Naive B cell (primary cell): Measurements from ENCODE around the gene KCNE1. TPM values are rescaled to one million over a fixed set of nuclear protein-coding genes. Genes with fewer than 3 reads are reported as not detected.
"Not testable (repeated sequence)": the region's sequence is repeated elsewhere in the genome, so short reads cannot be mapped to it uniquely, and the experiment has no call there.

Source experiments
- ATAC-seq, 2 donors: fragments of 150-1000 bp; cut with Tn5 transposase; 2 replicates each; pipeline ENCODE4 v1.10.0; 2021; ENCODE audit warnings: low read depth in 2 of 2, mild to moderate bottlenecking in 2 of 2, moderate library complexity in 2 of 2
- DNase-seq: peaks from one replicate; pipeline ENCODE4 v3.0.0; 2022
- H3K27ac Mint-ChIP-seq, 6 donors: one replicate each; pipeline ENCODE4 v1.8.0; 2020 to 2022; ENCODE audit warnings: mild to moderate bottlenecking in 6 of 6, mixed read lengths in 6 of 6, moderate library complexity in 5 of 6, inconsistent platforms in 2 of 6
- H3K27me3 Mint-ChIP-seq, 3 donors: one replicate each; pipeline ENCODE4 v1.8.0; 2021 to 2022; ENCODE audit warnings: mixed read lengths in 3 of 3, mild to moderate bottlenecking in 1 of 3
- H3K36me3 Mint-ChIP-seq, 2 donors: one replicate each; pipeline ENCODE4 v1.8.0; 2020 to 2022; ENCODE audit warnings: mixed read lengths in 2 of 2, inconsistent platforms in 1 of 2, mild to moderate bottlenecking in 1 of 2
- H3K4me1 Mint-ChIP-seq, 3 donors: one replicate each; pipeline ENCODE4 v1.8.0; 2020 to 2022; ENCODE audit warnings: mixed read lengths in 3 of 3, inconsistent platforms in 1 of 3, mild to moderate bottlenecking in 1 of 3, moderate library complexity in 1 of 3
- H3K4me3 Mint-ChIP-seq, 8 donors: one replicate each; pipeline ENCODE4 v1.8.0; 2020 to 2022; ENCODE audit warnings: mild to moderate bottlenecking in 8 of 8, mixed read lengths in 8 of 8, moderate library complexity in 8 of 8, inconsistent platforms in 2 of 8
- H3K9me3 Mint-ChIP-seq, 7 donors: one replicate each; pipeline ENCODE4 v1.8.0; 2020 to 2022; ENCODE audit warnings: mixed read lengths in 7 of 7, mild to moderate bottlenecking in 5 of 7, inconsistent platforms in 2 of 7, moderate library complexity in 1 of 7
- polyA plus RNA-seq, 6 donors: library from polyadenylated mRNA; unstranded; fragments of 300-500 nt; fragmentation: Illumina TruSeq; gene quantifications; one replicate each; pipeline ENCODE4 v1.2.3, GENCODE V29; 2021; ENCODE audit warnings: low read depth in 6 of 6

KCNE1 gene
- not detected for polyA plus RNA-seq

GRCh38 chr21:34511787-34512455 is at the start of gene KCNE1:
Gene KCNE1, minus strand, starts transcription at chr21:34512210. Its CDS starts 62,576 bp downstream, at chr21:34449634.
- DNase-seq (no peak), ATAC-seq (no peak)
- H3K36me3 Mint-ChIP-seq, result no peaks in the 10 kb centered on the region
- H3K4me1 Mint-ChIP-seq, result no peaks in the 10 kb centered on the region
- no peak within 1 kb of the TSS for H3K4me3 Mint-ChIP-seq
- no peak within 1 kb of the TSS for H3K27ac Mint-ChIP-seq
- H3K27me3 Mint-ChIP-seq, result no peaks in the 10 kb centered on the region
- no peaks in the 10 kb centered on the region for H3K9me3 Mint-ChIP-seq

DNA sequence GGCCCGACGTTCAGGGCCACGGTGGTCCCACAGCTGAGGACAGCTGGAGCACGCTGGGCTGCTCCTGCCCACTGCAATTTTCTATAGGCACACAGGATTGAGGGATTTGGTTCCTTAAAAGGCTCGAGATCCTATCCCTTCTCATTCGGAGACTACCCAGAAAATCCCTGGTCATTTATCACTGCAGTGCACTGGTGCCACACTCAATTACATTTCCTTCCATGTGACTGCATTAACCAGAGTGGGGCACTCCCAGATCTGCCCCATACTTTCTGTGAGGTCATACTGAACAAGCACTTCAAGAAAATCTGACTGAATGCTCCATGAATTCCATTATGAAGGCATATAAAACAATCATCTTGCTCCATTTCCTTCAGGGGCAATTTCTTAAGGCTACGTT is 49.8 kb upstream of the KCNE1 start:
- no peak for ATAC-seq
- no peak overlapping the region for H3K27ac Mint-ChIP-seq
- H3K4me3 Mint-ChIP-seq, result no peak overlapping the region
- DNase-seq, result no peak
- no peaks in the 10 kb centered on the region for H3K27me3 Mint-ChIP-seq
- peaks cover 7 to 18% of the 10 kb centered on the region in 2 donors for H3K36me3 Mint-ChIP-seq
- H3K4me1 Mint-ChIP-seq, result peaks cover 6 to 12% (median 7%) of the 10 kb centered on the region in 3 donors
- H3K9me3 Mint-ChIP-seq, result peaks cover 0 to 10% (median 7%) of the 10 kb centered on the region in 7 donors

- Mint-ChIP-seq H3K9me3 (peaks cover 0 to 10% (median 7%) of the 10 kb centered on the region in 7 donors), H3K4me3 (no peak overlapping the region), H3K27ac (no peak overlapping the region), H3K36me3 (peaks cover 7 to 18% of the 10 kb centered on the region in 2 donors), H3K4me1 (peaks cover 6 to 12% (median 7%) of the 10 kb centered on the region in 3 donors), H3K27me3 (no peaks in the 10 kb centered on the region)
- DNase-seq (no peak), ATAC-seq (no peak)
Observed at GRCh38 chr21:34560609-34561008, 48.6 kb upstream of the KCNE1 start.

GRCh38 chr21:34560021-34560420 is 48.0 kb upstream of the KCNE1 start:
- Mint-ChIP-seq H3K27me3 (no peaks in the 10 kb centered on the region), H3K9me3 (peaks cover 0 to 10% (median 7%) of the 10 kb centered on the region in 7 donors), H3K4me1 (peaks cover 2 to 9% (median 7%) of the 10 kb centered on the region in 3 donors), H3K27ac (peak overlapping the region in 1 of 6 donors; percentile 23), H3K4me3 (no peak overlapping the region), H3K36me3 (peaks cover 7 to 21% of the 10 kb centered on the region in 2 donors)
- DNase-seq (no peak), ATAC-seq (no peak)

DNA sequence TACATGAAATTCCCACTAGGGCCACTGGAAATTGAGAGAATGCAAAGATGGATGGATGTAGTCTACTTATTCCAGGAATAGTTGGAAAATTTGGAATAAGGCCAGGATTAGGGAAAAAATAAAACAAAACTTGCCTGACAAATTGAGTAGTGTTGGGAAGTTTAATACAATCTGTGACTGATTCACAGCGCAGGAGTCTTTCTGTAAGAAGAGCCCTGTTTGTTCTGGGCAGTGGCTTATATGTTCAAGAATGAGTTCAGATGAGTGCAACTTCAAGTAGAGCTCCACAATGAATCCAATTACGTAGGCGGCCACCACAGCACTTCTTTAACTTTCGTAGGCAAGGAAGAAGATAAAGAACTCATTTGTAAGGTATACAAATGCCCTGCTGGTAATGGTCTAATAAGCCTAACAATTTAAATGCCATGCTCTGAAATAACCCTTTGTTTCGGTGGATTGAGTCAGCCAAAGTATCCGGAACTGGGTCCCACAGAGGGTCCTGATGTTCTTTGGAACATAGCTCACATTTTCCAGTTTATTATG is 47.1 kb upstream of the KCNE1 start:
- Mint-ChIP-seq H3K36me3 (peaks cover 4 to 25% of the 10 kb centered on the region in 2 donors), H3K4me3 (no peak overlapping the region), H3K4me1 (peaks cover 0 to 5% (median 2%) of the 10 kb centered on the region in 3 donors), H3K27me3 (no peaks in the 10 kb centered on the region), H3K27ac (no peak overlapping the region), H3K9me3 (peaks cover 0 to 17% (median 8%) of the 10 kb centered on the region in 7 donors)
- ATAC-seq (no peak), DNase-seq (no peak)

DNA sequence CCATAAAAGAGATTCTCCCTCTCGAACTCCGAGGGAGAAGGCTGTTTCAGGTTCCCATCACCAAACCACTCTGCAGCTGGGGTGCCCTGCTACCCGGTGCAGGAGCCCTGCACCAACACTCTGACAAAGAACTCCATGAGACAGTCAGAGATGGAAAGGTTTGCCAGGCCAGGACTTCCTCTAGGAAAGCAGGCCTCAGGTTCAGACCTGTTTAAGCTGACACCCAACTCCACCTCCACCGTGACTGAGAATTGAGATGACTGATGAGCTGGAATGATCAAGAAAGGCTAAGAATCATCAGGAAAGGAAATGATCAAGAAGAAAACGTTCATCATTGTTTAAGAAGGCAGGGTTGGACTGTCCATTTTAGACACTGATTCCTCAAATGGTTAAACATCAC is 46.2 kb upstream of the KCNE1 start:
- H3K27me3 Mint-ChIP-seq, result no peaks in the 10 kb centered on the region
- H3K4me1 Mint-ChIP-seq, result no peaks in the 10 kb centered on the region
- DNase-seq (no peak), ATAC-seq (no peak)
- H3K36me3 Mint-ChIP-seq, result peaks cover 0 to 18% of the 10 kb centered on the region in 2 donors
- H3K9me3 Mint-ChIP-seq, result peaks cover 0 to 13% (median 7%) of the 10 kb centered on the region in 7 donors
- no peak overlapping the region for H3K4me3 Mint-ChIP-seq
- H3K27ac Mint-ChIP-seq, result no peak overlapping the region

GRCh38 chr21:34557261-34557660 is 45.3 kb upstream of the KCNE1 start:
- ATAC-seq, result no peak
- H3K4me1 Mint-ChIP-seq, result no peaks in the 10 kb centered on the region
- no peak overlapping the region for H3K4me3 Mint-ChIP-seq
- H3K27me3 Mint-ChIP-seq, result no peaks in the 10 kb centered on the region
- peaks cover 0 to 13% (median 7%) of the 10 kb centered on the region in 7 donors for H3K9me3 Mint-ChIP-seq
- H3K27ac Mint-ChIP-seq, result no peak overlapping the region
- DNase-seq, result no peak
- peaks cover 0 to 11% of the 10 kb centered on the region in 2 donors for H3K36me3 Mint-ChIP-seq

DNA sequence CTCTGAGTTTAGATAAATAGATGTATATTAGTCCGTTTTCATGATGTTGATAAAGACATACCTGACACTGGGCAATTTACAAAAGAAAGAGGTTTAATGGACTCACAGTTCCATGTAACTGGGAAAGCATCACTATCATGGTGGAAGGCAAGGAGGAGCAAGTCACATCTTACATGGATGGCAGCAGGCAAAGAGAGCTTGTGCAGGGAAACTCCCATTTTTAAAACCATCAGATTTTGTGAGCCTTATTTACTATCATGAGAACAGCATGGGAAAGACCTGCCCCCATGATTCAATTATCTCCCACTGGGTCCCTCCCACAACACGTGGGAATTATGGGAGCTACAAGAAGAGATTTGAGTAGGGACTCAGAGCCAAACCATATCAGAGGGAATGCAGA is 42.7 kb upstream of the KCNE1 start:
- not testable (repeated sequence) for DNase-seq, H3K27me3 Mint-ChIP-seq, ATAC-seq, H3K4me1 Mint-ChIP-seq, H3K4me3 Mint-ChIP-seq, H3K27ac Mint-ChIP-seq
- Mint-ChIP-seq H3K9me3 (peaks cover 0 to 13% (median 7%) of the 10 kb centered on the region in 7 donors), H3K36me3 (peaks cover 0 to 11% of the 10 kb centered on the region in 2 donors)

DNA sequence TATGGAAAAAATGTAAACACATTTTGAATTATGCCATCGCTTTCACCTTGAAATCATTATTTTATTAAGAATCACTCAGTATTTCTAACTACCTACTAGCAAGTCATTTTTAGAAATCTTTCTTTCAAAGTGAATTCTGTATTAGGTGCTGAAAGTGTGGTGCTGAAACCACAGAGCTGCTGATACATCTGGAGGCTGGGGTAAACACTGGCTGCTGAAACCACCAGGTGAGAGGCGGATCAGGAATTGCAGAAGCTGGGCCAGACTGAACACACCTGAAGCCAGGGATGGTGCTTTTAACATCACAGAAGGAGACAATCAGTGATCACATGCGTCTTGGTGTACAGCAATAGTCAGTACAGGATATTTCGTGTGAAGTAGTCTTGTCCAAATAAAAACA is 42.2 kb upstream of the KCNE1 start:
- H3K4me3 Mint-ChIP-seq, result no peak overlapping the region
- ATAC-seq, result no peak
- H3K4me1 Mint-ChIP-seq, result no peaks in the 10 kb centered on the region
- peaks cover 0 to 13% (median 7%) of the 10 kb centered on the region in 7 donors for H3K9me3 Mint-ChIP-seq
- no peaks in the 10 kb centered on the region for H3K27me3 Mint-ChIP-seq
- H3K36me3 Mint-ChIP-seq, result peaks cover 0 to 11% of the 10 kb centered on the region in 2 donors
- H3K27ac Mint-ChIP-seq, result no peak overlapping the region
- no peak for DNase-seq

DNA sequence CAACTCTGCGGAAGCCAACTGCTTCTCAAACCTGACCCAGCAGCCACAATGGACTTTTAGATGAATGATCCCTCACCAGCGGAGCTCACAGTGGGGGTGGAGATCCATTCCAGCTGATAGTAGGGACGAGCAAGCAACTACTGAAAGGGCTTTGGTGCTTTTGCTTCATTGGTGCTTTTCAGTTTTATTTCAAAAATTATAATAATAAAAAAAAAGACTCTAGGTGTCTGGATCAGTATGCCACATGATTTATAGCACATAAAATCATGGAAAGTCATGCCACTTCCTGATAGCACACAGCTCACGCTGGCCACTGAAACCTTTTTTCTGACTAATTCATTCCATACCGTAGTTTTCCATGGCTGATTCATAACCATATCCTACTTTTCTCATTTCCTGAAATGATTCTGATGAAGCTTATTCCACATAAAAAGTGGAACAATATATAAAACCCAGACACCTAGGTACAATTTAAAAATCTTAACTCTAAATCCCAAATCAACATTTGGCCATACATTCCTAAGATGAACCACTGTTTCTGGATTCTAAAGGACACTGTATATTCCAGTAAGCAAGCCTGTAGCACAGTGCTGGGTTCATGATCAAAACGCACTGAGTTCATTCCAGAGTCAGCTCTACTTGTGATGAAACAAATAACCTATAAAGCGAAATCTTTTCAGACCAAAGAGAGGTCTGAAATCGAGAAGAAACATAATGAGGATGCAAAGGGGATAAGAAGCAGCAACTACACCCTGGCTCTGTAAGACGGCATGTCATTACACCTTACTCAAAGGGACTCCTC is 41.3 kb upstream of the KCNE1 start:
- H3K9me3 Mint-ChIP-seq, result peaks cover 0 to 13% (median 7%) of the 10 kb centered on the region in 7 donors
- no peaks in the 10 kb centered on the region for H3K27me3 Mint-ChIP-seq
- H3K36me3 Mint-ChIP-seq, result peaks cover 0 to 11% of the 10 kb centered on the region in 2 donors
- no peak overlapping the region for H3K27ac Mint-ChIP-seq
- ATAC-seq (no peak), DNase-seq (no peak)
- peak overlapping the region in 1 of 8 donors; percentile 55 for H3K4me3 Mint-ChIP-seq
- H3K4me1 Mint-ChIP-seq, result no peaks in the 10 kb centered on the region

GRCh38 chr21:34552360-34553098 is 40.5 kb upstream of the KCNE1 start:
- Mint-ChIP-seq H3K27ac (no peak overlapping the region), H3K27me3 (no peaks in the 10 kb centered on the region), H3K36me3 (peaks cover 0 to 11% of the 10 kb centered on the region in 2 donors), H3K4me3 (peak overlapping the region in 1 of 8 donors; percentile 55), H3K9me3 (peaks cover 0 to 13% (median 7%) of the 10 kb centered on the region in 7 donors), H3K4me1 (no peaks in the 10 kb centered on the region)
- DNase-seq (no peak), ATAC-seq (no peak)

DNA sequence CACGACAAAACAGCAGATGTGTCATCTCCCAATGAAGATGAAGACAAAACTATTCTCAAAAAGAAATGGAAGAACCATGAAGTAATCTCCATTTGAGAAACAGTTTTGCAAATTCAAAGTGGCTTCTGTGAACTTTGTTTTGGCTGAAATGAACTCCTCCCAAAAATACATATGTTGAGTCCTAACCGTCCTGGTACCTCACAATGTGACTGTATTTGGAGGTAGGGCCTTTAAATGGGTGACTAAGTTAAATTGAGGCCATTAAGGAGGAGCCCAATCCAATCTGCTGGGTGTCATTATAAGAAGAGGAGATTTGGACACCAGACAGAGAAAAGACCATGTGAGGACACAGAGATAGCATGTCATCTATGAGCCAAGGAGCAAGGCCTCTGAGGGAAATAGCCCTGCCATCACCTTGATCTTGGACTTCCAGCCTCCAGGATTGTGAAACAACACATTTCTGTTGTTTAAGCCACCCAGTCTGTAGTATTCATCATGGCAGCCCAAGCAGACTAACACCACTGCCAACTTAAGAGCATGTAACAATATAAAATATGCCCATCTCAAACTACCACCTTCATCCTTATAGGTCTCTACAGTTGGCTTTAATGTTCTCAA is 38.3 kb upstream of the KCNE1 start:
- ATAC-seq, result no peak
- H3K4me1 Mint-ChIP-seq, result peaks cover 11 to 19% (median 15%) of the 10 kb centered on the region in 3 donors
- H3K27ac Mint-ChIP-seq, result no peak overlapping the region
- H3K27me3 Mint-ChIP-seq, result no peaks in the 10 kb centered on the region
- DNase-seq, result no peak
- peaks cover 0 to 11% of the 10 kb centered on the region in 2 donors for H3K36me3 Mint-ChIP-seq
- H3K9me3 Mint-ChIP-seq, result peaks cover 0 to 13% (median 7%) of the 10 kb centered on the region in 7 donors
- H3K4me3 Mint-ChIP-seq, result no peak overlapping the region
